SU-DHL-6 (cell line): ENCODE data around the gene GRM7.

Source experiments
- CTCF ChIP-seq: fragments of 200-600 bp; sonication (generic); IDR thresholded peaks from one replicate; pipeline ENCODE4 v1.5.1; 2017; ENCODE audit warnings: antibody characterized with exemption, mild to moderate bottlenecking, low read length, moderate library complexity; ENCODE audit not compliant: insufficient read depth, poor library complexity, severe bottlenecking
- EZH2phosphoT487 ChIP-seq: fragments of 200-600 bp; sonication (generic), shearing (Covaris generic); conservative IDR thresholded peaks from 2 replicates; pipeline ENCODE4 v1.6.1; 2018; ENCODE audit warnings: mild to moderate bottlenecking, antibody characterized with exemption, low read length, moderate library complexity, mixed read lengths

- TF ChIP-seq CTCF, result no peak
- TF ChIP-seq EZH2phosphoT487, result no peak
Observed at GRCh38 chr3:7082244-7082643, 221.3 kb downstream of the GRM7 start.
